Astrocyte (in vitro differentiated cells and primary cell): Measurements from ENCODE around the gene TBCA. TPM values are rescaled to one million over a fixed set of nuclear protein-coding genes. Genes with fewer than 3 reads are reported as not detected.

Experiments used
- DNase-seq: peaks from one replicate; pipeline ENCODE4 v3.0.0-alpha.2; 2010; ENCODE audit warnings: low read depth
- FAIRE-seq: peaks from 2 replicates; lab custom pipeline; 2011; peaks lifted over from hg19 to GRCh38; lab: Jason Lieb, UNC
- H2AFZ ChIP-seq: 2 replicates; pipeline ENCODE4 v1.6.0; 2012; ENCODE audit warnings: low read depth, low read length, inconsistent platforms
- H3K27ac ChIP-seq: 2 replicates; pipeline ENCODE4 v1.5.1; 2011; ENCODE audit warnings: low read depth, low read length, inconsistent platforms
- H3K27me3 ChIP-seq: 2 replicates; pipeline ENCODE4 v1.6.0; 2011; ENCODE audit warnings: low read length, inconsistent platforms; ENCODE audit not compliant: insufficient read depth
- H3K36me3 ChIP-seq: 2 replicates; pipeline ENCODE4 v1.5.1; 2011; ENCODE audit warnings: low read length, inconsistent platforms; ENCODE audit not compliant: insufficient read depth
- H3K4me1 ChIP-seq: 2 replicates; pipeline ENCODE4 v1.5.1; 2011; ENCODE audit warnings: low read length, inconsistent platforms; ENCODE audit not compliant: insufficient read depth
- H3K4me2 ChIP-seq: 2 replicates; pipeline ENCODE4 v1.6.0; 2012; ENCODE audit warnings: low read length, inconsistent platforms
- H3K4me3 ChIP-seq: 2 replicates; pipeline ENCODE4 v1.5.1; 2011; ENCODE audit warnings: low read depth, mild to moderate bottlenecking, low read length, inconsistent platforms; ENCODE audit not compliant: insufficient read depth
- H3K79me2 ChIP-seq: 2 replicates; pipeline ENCODE4 v1.6.0; 2012; ENCODE audit warnings: mild to moderate bottlenecking, low read length, inconsistent platforms; ENCODE audit not compliant: insufficient read depth
- H3K9ac ChIP-seq: 2 replicates; pipeline ENCODE4 v1.6.0; 2012; ENCODE audit warnings: mild to moderate bottlenecking, low read length, inconsistent platforms
- H3K9me3 ChIP-seq: 2 replicates; pipeline ENCODE4 v1.5.1; 2012; ENCODE audit warnings: low read depth, mild to moderate bottlenecking, low read length, inconsistent platforms; ENCODE audit not compliant: insufficient read depth
- H4K20me1 ChIP-seq: 2 replicates; pipeline ENCODE4 v1.6.0; 2012; ENCODE audit warnings: low read length, inconsistent platforms; ENCODE audit not compliant: insufficient read depth
- H3K27ac Mint-ChIP-seq: one replicate; pipeline ENCODE4 v1.8.0; 2021; ENCODE audit warnings: mild to moderate bottlenecking, mixed read lengths; ENCODE audit not compliant: unreplicated experiment
- H3K27me3 Mint-ChIP-seq: one replicate; pipeline ENCODE4 v1.8.0; 2021; ENCODE audit warnings: low read depth, mixed read lengths; ENCODE audit not compliant: unreplicated experiment
- H3K36me3 Mint-ChIP-seq: one replicate; pipeline ENCODE4 v1.8.0; 2021; ENCODE audit warnings: low read depth, mixed read lengths; ENCODE audit not compliant: unreplicated experiment
- H3K4me1 Mint-ChIP-seq: one replicate; pipeline ENCODE4 v1.8.0; 2021; ENCODE audit warnings: low read depth, mixed read lengths; ENCODE audit not compliant: unreplicated experiment
- H3K4me3 Mint-ChIP-seq: one replicate; pipeline ENCODE4 v1.8.0; 2021; ENCODE audit warnings: mild to moderate bottlenecking, moderate library complexity, mixed read lengths; ENCODE audit not compliant: unreplicated experiment
- H3K9me3 Mint-ChIP-seq: one replicate; pipeline ENCODE4 v1.8.0; 2021; ENCODE audit warnings: mild to moderate bottlenecking, mixed read lengths; ENCODE audit not compliant: unreplicated experiment
- EZH2 ChIP-seq: IDR thresholded peaks from 2 replicates; pipeline ENCODE4 v1.6.1; 2012; ENCODE audit warnings: mild to moderate bottlenecking, low read length, inconsistent platforms; ENCODE audit not compliant: insufficient read depth
- total RNA-seq: library from RNA; stranded (reverse); gene quantifications from 2 replicates; pipeline ENCODE4 v1.2.1, GENCODE V29; 2021
- TF ChIP-seq, protein P1 (sequence below): IDR thresholded peaks from 2 replicates; pipeline ENCODE4 v1.5.1; 2011; ENCODE audit warnings: low read depth, mild to moderate bottlenecking, inconsistent platforms, low read length, moderate library complexity; ENCODE audit not compliant: insufficient read depth

Gene TBCA
- total RNA-seq, 1 donor from 2014 or later: 207 TPM

DNA sequence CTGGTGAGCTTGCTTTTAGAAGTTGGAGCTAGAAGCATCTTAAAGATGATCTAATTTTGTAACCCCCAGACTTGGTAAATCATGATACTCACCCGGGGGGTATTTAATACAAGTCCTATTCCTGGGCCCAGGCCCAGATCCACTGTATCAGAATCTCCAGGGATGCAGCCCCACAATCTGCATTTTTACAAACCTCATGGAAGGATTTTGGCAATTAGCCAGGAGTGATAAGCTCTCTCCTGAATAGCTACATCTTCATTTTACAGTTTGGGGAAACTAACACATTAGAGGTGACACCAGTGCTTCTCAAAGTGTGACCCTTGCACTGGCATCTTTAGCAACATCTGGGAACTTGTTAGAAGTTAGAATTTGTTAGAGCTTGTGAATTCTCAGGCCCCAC, 106.5 kb downstream of the TBCA start:
- Histone ChIP-seq H3K27ac (no peak overlapping the region), H3K9me3 (no peaks in the 10 kb centered on the region), H3K27me3 (peaks cover 20% of the 10 kb centered on the region), H3K79me2 (no peaks in the 10 kb centered on the region), H3K9ac (no peak overlapping the region), H3K36me3 (no peaks in the 10 kb centered on the region), H3K4me1 (no peaks in the 10 kb centered on the region), H3K4me2 (no peak overlapping the region), H2AFZ (no peak overlapping the region), H3K4me3 (no peak overlapping the region), H4K20me1 (no peaks in the 10 kb centered on the region)
- no peak overlapping the region for H3K27ac Mint-ChIP-seq
- FAIRE-seq (no peak), DNase-seq (no peak)
- H3K36me3 Mint-ChIP-seq: no peaks in the 10 kb centered on the region
- H3K4me3 Mint-ChIP-seq: no peak overlapping the region
- H3K9me3 Mint-ChIP-seq: peaks cover 3% of the 10 kb centered on the region
- TF ChIP-seq, protein P1, sequence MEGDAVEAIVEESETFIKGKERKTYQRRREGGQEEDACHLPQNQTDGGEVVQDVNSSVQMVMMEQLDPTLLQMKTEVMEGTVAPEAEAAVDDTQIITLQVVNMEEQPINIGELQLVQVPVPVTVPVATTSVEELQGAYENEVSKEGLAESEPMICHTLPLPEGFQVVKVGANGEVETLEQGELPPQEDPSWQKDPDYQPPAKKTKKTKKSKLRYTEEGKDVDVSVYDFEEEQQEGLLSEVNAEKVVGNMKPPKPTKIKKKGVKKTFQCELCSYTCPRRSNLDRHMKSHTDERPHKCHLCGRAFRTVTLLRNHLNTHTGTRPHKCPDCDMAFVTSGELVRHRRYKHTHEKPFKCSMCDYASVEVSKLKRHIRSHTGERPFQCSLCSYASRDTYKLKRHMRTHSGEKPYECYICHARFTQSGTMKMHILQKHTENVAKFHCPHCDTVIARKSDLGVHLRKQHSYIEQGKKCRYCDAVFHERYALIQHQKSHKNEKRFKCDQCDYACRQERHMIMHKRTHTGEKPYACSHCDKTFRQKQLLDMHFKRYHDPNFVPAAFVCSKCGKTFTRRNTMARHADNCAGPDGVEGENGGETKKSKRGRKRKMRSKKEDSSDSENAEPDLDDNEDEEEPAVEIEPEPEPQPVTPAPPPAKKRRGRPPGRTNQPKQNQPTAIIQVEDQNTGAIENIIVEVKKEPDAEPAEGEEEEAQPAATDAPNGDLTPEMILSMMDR: no peak
- no peak for TF ChIP-seq EZH2
- no peaks in the 10 kb centered on the region for H3K4me1 Mint-ChIP-seq
- peaks cover 24% of the 10 kb centered on the region for H3K27me3 Mint-ChIP-seq

DNA sequence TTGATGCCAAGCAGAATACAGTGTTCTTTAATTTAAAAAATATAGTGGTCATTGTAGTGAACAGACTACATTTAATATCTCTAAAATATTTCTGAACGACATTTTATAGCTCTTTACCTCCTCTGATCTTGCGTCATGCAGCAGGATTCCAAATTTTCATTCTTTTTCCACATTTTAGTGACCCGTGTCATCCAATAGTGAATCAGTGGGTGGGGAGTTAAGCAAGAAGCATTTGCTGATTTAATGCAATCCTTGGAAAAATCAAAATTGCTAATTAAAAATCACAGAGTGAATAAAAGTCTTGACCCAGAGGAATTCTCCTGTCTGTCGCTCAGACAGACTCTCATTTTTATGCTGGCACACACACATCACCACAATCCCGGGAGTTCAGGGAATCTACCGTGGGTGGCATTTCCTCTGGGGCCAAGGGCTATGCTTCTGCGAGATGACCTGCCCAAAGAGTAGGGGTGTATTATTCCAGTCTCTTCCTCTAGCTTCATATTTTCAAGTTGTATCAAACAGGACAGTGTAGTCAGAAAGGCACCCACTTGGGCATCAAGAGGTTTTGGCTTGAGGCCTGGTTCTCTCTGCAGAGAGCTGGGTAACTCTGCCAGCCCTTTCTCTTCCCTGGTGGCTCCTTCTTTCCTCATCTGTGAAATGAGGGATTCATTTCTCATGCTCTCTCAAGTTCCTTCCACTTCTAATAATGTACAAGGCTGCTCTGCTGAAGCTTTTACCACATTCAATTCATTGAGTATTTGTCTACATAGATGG, 112.9 kb downstream of the TBCA start:
- no peak overlapping the region for H3K9ac ChIP-seq
- no peaks in the 10 kb centered on the region for H3K9me3 Mint-ChIP-seq
- no peaks in the 10 kb centered on the region for H3K36me3 Mint-ChIP-seq
- H3K4me1 Mint-ChIP-seq: peaks cover 13% of the 10 kb centered on the region
- H3K79me2 ChIP-seq: no peaks in the 10 kb centered on the region
- no peaks in the 10 kb centered on the region for H3K9me3 ChIP-seq
- H4K20me1 ChIP-seq: no peaks in the 10 kb centered on the region
- no peak overlapping the region for H3K27ac ChIP-seq
- H3K4me3 Mint-ChIP-seq: no peak overlapping the region
- DNase-seq (no peak), FAIRE-seq (no peak)
- H3K36me3 ChIP-seq: no peaks in the 10 kb centered on the region
- H2AFZ ChIP-seq: no peak overlapping the region
- TF ChIP-seq EZH2: no peak
- TF ChIP-seq, protein P1: no peak
- no peak overlapping the region for H3K27ac Mint-ChIP-seq
- no peak overlapping the region for H3K4me2 ChIP-seq
- H3K4me1 ChIP-seq: no peaks in the 10 kb centered on the region
- H3K4me3 ChIP-seq: no peak overlapping the region
- no peaks in the 10 kb centered on the region for H3K27me3 Mint-ChIP-seq
- peaks cover 13% of the 10 kb centered on the region for H3K27me3 ChIP-seq

DNA sequence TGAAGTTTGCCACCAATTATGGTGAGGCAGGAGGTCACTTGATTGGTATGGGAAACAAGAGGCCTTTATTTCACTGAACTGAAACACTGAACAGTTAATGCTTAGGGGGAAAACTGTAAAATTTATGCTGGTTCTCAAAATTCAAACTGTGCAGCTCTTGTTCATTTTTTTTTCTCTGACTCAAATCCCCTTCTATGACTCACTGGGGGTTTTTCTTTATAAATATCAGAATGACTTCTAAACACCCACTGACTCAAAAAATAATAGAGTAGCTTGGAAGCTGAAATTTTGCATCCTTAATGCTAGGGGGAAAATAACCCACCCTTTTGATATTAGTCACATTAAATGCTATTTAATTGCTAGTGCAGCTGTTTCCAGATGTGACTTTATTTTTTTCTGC, 113.5 kb downstream of the TBCA start:
- Histone ChIP-seq H3K4me2 (no peak overlapping the region), H3K79me2 (no peaks in the 10 kb centered on the region), H3K27me3 (peaks cover 12% of the 10 kb centered on the region), H4K20me1 (no peaks in the 10 kb centered on the region), H3K4me3 (no peak overlapping the region), H2AFZ (no peak overlapping the region), H3K9me3 (no peaks in the 10 kb centered on the region), H3K9ac (no peak overlapping the region), H3K36me3 (no peaks in the 10 kb centered on the region), H3K27ac (no peak overlapping the region), H3K4me1 (no peaks in the 10 kb centered on the region)
- H3K9me3 Mint-ChIP-seq: no peaks in the 10 kb centered on the region
- no peak overlapping the region for H3K4me3 Mint-ChIP-seq
- no peaks in the 10 kb centered on the region for H3K27me3 Mint-ChIP-seq
- H3K27ac Mint-ChIP-seq: no peak overlapping the region
- DNase-seq: no peak
- no peaks in the 10 kb centered on the region for H3K36me3 Mint-ChIP-seq
- FAIRE-seq: no peak
- peaks cover 13% of the 10 kb centered on the region for H3K4me1 Mint-ChIP-seq
- TF ChIP-seq, protein P1: no peak
- TF ChIP-seq EZH2: no peak
